Measurements from ENCODE around the gene TAF5. TPM values are rescaled to one million over a fixed set of nuclear protein-coding genes. Genes with fewer than 3 reads are reported as not detected.
"Not testable (repeated sequence)": the region's sequence is repeated elsewhere in the genome, so short reads cannot be mapped to it uniquely, and the experiment has no call there.

The TAF5 gene
- total and polyA plus RNA-seq, 7 donors: 2.8 to 7.1 (median 4.2) TPM

GRCh38 chr10:103355906-103356599 is 11.7 kb upstream of the TAF5 start:
- 82 to 87% methylated on average over 5 of the region's 5 CpGs for WGBS, 2 donors
- Histone ChIP-seq H3K9me3 (no peaks in the 10 kb centered on the region), H3K4me3 (no peak overlapping the region), H3K27me3 (no peaks in the 10 kb centered on the region), H3K27ac (no peak overlapping the region), H3K36me3 (no peaks in the 10 kb centered on the region), H3K4me1 (peaks cover 0 to 5% (median 1%) of the 10 kb centered on the region in 4 donors)
- intact Hi-C loops (cut with DNase I): no loop called here
- TF ChIP-seq EP300 (IDR thresholded peaks at IDR 0.05) (no peak), POLR2A (IDR thresholded peaks at IDR 0.05) (no peak), POLR2AphosphoS5 (IDR thresholded peaks at IDR 0.05) (no peak), CTCF (IDR thresholded peaks at IDR 0.05) (no peak)
- no peak for DNase-seq

GRCh38 chr10:103359493-103359892 is 8.3 kb upstream of the TAF5 start:
- H3K4me1 ChIP-seq; H3K36me3 ChIP-seq; H3K27me3 ChIP-seq; H3K4me3 ChIP-seq; H3K9me3 ChIP-seq; DNase-seq; intact Hi-C loops (cut with DNase I); H3K27ac ChIP-seq: not testable (repeated sequence)
- WGBS, 2 donors: 90 to 91% methylated on average over 4 of the region's 4 CpGs

GRCh38 chr10:103360791-103361190 is 7.0 kb upstream of the TAF5 start:
- not testable (repeated sequence) for H3K27ac ChIP-seq, H3K9me3 ChIP-seq, H3K4me3 ChIP-seq

GRCh38 chr10:103367379-103367781 is 396 bp upstream of the TAF5 start:
- no peak for DNase-seq
- intact Hi-C loops (cut with DNase I): no loop called here
- peak overlapping the region; percentile 73 to 99 (median 83) for H3K4me3 ChIP-seq

More at GRCh38 chr10:103360791-103361190, 7.0 kb upstream of the TAF5 start:
- DNase-seq; H3K36me3 ChIP-seq; H3K4me1 ChIP-seq; intact Hi-C loops (cut with DNase I); H3K27me3 ChIP-seq: not testable (repeated sequence)
- WGBS, 2 donors: 91 to 93% methylated on average over 9 of the region's 9 CpGs

GRCh38 chr10:103373544-103373943 is 5.8 kb downstream of the TAF5 start:
- DNase-seq: no peak
- Histone ChIP-seq H3K4me1 (peaks cover 0 to 21% (median 18%) of the 10 kb centered on the region in 4 donors), H3K27me3 (no peaks in the 10 kb centered on the region), H3K27ac (no peak overlapping the region), H3K36me3 (peaks cover 5 to 46% (median 17%) of the 10 kb centered on the region in 4 donors), H3K4me3 (no peak overlapping the region), H3K9me3 (no peaks in the 10 kb centered on the region)
- intact Hi-C loops (cut with DNase I): no loop called here
- TF ChIP-seq POLR2A (IDR thresholded peaks at IDR 0.05) (no peak), POLR2AphosphoS5 (IDR thresholded peaks at IDR 0.05) (no peak), CTCF (IDR thresholded peaks at IDR 0.05) (no peak), EP300 (IDR thresholded peaks at IDR 0.05) (no peak)
- WGBS, 2 donors: 77 to 86% methylated on average over 3 of the region's 3 CpGs

More at GRCh38 chr10:103367379-103367781, 396 bp upstream of the TAF5 start:
- Histone ChIP-seq H3K27me3 (no peaks in the 10 kb centered on the region), H3K36me3 (no peaks in the 10 kb centered on the region), H3K4me1 (peaks cover 0 to 23% (median 19%) of the 10 kb centered on the region in 4 donors), H3K9me3 (no peaks in the 10 kb centered on the region), H3K27ac (peak overlapping the region; percentile 88 to 94 (median 90))
- 11 to 41% methylated on average over 10 of the region's 10 CpGs for WGBS, 2 donors
- TF ChIP-seq POLR2A (IDR thresholded peaks at IDR 0.05) (no peak), CTCF (IDR thresholded peaks at IDR 0.05) (no peak), EP300 (IDR thresholded peaks at IDR 0.05) (no peak), POLR2AphosphoS5 (IDR thresholded peaks at IDR 0.05) (no peak)

- Histone ChIP-seq H3K27ac (no peak overlapping the region), H3K36me3 (peaks cover 5 to 53% (median 17%) of the 10 kb centered on the region in 4 donors), H3K4me3 (no peak overlapping the region), H3K4me1 (peaks cover 0 to 15% (median 11%) of the 10 kb centered on the region in 4 donors), H3K27me3 (no peaks in the 10 kb centered on the region), H3K9me3 (no peaks in the 10 kb centered on the region)
- no peak for DNase-seq
- 21 to 74% methylated on average over 5 of the region's 5 CpGs for WGBS, 2 donors
- no peak for TF ChIP-seq CTCF (IDR thresholded peaks at IDR 0.05)
- no peak for TF ChIP-seq POLR2AphosphoS5 (IDR thresholded peaks at IDR 0.05)
- TF ChIP-seq POLR2A (IDR thresholded peaks at IDR 0.05): no peak
- TF ChIP-seq EP300 (IDR thresholded peaks at IDR 0.05): no peak
- intact Hi-C loops (cut with DNase I): no loop called here
Measured at GRCh38 chr10:103374263-103374662, 6.5 kb downstream of the TAF5 start.
